LNCaP clone FGC (cell line): ENCODE measurements around the gene MAGI1.

Source experiments
- DNase-seq: peaks from one replicate; pipeline ENCODE4 v3.0.0-alpha.2; 2011; ENCODE audit warnings: low read depth
- H3K4me3 ChIP-seq: 2 replicates; pipeline ENCODE4 v1.5.1; 2011; ENCODE audit warnings: mild to moderate bottlenecking, low read depth, low read length, control low read depth
- TF ChIP-seq, protein P1 (sequence below): IDR thresholded peaks from 2 replicates; pipeline ENCODE4 v1.5.1; 2012; ENCODE audit warnings: mild to moderate bottlenecking; ENCODE audit not compliant: control insufficient read depth, insufficient read depth; ENCODE audit errors: extremely low read depth

Gene MAGI1

DNA sequence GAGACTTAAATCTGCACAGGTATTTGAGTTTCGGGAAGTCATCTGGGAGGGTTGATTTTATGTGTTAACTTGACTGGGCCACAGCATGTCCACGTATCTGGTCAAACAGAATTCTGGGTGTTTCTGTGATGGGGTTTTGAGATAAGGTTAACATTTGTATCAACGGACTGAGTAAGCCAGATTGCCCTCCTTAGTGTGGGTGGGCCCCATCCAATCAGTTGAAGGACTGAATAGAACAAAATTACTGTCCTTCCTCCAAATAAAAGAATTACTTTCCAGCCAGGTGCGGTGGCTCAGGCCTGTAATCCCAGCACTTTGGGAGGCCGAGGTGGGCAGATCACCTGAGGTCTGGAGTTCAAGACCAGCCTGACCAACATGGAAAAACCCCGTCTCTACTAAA, 399.3 kb downstream of the MAGI1 start:
- TF ChIP-seq, protein P1, sequence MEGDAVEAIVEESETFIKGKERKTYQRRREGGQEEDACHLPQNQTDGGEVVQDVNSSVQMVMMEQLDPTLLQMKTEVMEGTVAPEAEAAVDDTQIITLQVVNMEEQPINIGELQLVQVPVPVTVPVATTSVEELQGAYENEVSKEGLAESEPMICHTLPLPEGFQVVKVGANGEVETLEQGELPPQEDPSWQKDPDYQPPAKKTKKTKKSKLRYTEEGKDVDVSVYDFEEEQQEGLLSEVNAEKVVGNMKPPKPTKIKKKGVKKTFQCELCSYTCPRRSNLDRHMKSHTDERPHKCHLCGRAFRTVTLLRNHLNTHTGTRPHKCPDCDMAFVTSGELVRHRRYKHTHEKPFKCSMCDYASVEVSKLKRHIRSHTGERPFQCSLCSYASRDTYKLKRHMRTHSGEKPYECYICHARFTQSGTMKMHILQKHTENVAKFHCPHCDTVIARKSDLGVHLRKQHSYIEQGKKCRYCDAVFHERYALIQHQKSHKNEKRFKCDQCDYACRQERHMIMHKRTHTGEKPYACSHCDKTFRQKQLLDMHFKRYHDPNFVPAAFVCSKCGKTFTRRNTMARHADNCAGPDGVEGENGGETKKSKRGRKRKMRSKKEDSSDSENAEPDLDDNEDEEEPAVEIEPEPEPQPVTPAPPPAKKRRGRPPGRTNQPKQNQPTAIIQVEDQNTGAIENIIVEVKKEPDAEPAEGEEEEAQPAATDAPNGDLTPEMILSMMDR = no peak
- no peak for DNase-seq
- no peak overlapping the region for H3K4me3 ChIP-seq

DNA sequence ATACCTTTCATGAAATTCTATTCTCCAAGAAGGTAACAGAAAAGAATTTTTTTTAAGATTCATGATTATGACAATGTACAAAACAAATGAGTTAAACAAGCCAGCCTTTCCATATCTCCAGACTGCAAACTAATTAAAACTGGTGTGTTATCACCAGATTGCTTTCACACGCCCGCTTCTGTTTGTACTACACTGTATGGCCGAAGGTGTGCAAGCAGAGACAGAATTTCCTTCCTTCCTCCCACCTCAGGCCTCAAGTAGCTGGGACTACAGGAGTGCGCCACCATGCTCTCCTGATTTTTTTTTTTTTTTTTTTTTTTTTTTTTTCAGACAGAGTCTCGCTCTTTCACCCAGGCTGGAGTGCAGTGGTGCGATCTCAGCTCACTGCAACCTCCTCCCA, 400.4 kb downstream of the MAGI1 start:
- no peak overlapping the region for H3K4me3 ChIP-seq
- TF ChIP-seq, protein P1 = no peak
- DNase-seq = no peak

DNA sequence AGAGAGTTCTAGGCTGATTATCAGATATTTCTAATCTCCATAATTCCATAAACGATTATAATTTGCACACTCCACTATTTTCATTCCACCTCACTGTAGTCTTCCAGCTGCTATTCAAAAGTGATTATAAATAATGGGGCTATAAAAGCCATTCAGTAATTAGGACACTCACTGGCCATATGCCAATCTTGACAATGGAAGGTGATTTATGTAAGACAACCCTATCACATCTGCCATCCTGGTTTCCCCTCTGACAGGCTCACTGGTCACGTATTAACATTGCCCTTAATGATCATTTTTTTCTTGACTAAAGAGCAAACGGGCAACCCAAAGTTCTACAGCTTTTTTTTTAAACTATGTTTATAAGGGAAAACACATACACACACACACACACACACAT, 402.4 kb downstream of the MAGI1 start:
- no peak for DNase-seq
- TF ChIP-seq, protein P1 = no peak
- H3K4me3 ChIP-seq = no peak overlapping the region

DNA sequence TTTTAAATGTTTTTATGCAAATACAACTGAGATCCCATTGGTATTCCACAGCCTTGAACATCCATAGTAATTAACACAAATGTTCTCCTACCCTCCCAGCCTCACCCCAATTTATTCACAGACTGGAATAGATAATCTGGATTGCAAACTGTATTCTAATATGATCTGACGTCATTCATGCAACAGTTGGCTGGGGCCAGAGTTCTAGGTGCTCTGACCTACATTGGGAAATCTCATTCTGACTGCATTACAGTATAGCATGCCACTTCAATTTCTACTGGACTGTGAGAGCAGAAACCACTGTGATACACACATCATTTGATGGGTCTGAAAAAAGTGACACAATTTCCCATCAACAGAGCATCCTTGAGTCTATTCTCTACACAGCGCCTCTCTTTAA, 403.1 kb downstream of the MAGI1 start:
- no peak for DNase-seq
- TF ChIP-seq, protein P1 = no peak

DNA sequence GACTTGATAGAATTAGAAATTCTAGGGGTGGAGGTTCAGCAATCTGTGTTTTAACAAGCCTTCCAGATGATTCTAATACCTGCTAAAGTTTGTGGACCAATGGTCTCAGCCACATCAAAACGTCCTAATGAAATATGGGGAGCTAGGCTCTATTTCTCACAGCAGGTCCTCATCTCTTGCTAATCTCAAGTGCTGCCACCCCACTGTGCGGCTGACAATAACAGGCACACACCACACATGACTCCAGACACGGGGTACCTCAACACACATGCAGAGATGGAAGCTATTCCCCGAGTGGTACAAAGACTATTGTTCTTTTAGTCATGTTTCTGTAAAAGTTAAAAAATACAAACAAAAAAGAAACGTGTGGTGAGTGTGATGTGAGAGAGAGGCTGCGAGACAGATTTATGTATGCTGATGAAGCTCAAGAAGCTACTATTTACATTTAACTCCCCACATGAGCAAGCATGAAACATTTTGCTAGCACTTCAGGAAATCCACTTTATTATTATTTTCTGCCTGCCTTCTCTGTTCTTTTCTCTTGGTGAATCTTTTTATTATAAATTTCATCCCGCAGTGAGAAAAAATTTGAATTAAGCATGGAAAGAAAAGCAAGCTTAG, 405.6 kb downstream of the MAGI1 start:
- TF ChIP-seq, protein P1 = no peak
- H3K4me3 ChIP-seq = no peak overlapping the region
- DNase-seq = no peak

More for the DNA sequence above, 403.1 kb downstream of the MAGI1 start:
- no peak overlapping the region for H3K4me3 ChIP-seq

DNA sequence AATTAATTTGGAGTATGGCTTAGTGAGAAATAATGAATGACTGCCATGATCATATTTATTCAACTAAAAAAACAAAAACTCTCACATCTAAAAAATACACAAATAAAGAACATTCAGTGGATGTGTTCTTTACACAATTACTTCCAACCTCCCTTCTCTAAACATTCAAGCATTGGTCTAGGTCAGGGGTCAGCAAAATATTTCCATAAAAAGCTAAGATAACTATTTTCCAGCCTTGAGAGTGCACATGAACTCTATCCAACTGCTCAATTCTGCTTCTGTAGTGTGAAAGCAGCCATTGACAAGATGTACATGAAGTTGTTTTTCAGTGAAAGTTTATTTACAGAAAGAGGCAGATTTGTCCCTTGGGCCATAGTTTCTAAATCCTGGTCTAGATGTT, 406.3 kb downstream of the MAGI1 start:
- no peak overlapping the region for H3K4me3 ChIP-seq
- DNase-seq = peak; percentile 62
- TF ChIP-seq, protein P1 = no peak

DNA sequence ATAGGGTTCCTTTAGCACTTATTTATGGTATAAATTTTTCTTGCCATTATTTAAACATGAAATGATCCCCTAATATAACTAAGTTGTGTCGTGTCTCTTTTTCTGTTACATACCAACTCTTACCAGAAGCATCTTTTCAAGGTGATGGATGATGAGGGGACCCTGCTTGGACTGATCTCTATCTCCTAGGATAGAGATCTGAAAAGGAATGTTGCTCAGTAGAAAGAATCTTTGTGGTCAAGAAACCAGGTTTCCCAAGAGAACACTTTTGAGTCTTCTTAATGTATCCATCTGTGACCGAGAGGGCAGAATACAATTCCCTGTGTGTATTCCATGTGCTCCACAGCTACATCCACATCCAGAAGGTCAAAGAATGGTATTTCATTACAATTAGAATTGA, 409.7 kb downstream of the MAGI1 start:
- no peak overlapping the region for H3K4me3 ChIP-seq
- DNase-seq = no peak
- TF ChIP-seq, protein P1 = no peak
